Breast epithelium (tissue), 3 donors: ENCODE measurements around the gene SETDB2.

ENCODE experiments used
- POLR2A ChIP-seq: fragments of 450-650 bp; IDR thresholded peaks from one replicate; pipeline ENCODE4 v1.6.1; 2016; ENCODE audit warnings: antibody characterized with exemption, mild to moderate bottlenecking, moderate library complexity
- POLR2AphosphoS5 ChIP-seq, 3 donors: sonication (generic); formaldehyde crosslinking; IDR thresholded peaks; one replicate each; pipeline ENCODE4 v1.6.1; 2017; ENCODE audit warnings: antibody characterized with exemption in 3 of 3
- TF ChIP-seq, protein P1 (sequence below), 3 donors: fragments of 450-650 bp; IDR thresholded peaks; one replicate each; pipeline ENCODE4 v1.5.1; 2016 to 2017; ENCODE audit warnings: antibody characterized with exemption in 3 of 3, mild to moderate bottlenecking in 3 of 3, moderate library complexity in 3 of 3

DNA sequence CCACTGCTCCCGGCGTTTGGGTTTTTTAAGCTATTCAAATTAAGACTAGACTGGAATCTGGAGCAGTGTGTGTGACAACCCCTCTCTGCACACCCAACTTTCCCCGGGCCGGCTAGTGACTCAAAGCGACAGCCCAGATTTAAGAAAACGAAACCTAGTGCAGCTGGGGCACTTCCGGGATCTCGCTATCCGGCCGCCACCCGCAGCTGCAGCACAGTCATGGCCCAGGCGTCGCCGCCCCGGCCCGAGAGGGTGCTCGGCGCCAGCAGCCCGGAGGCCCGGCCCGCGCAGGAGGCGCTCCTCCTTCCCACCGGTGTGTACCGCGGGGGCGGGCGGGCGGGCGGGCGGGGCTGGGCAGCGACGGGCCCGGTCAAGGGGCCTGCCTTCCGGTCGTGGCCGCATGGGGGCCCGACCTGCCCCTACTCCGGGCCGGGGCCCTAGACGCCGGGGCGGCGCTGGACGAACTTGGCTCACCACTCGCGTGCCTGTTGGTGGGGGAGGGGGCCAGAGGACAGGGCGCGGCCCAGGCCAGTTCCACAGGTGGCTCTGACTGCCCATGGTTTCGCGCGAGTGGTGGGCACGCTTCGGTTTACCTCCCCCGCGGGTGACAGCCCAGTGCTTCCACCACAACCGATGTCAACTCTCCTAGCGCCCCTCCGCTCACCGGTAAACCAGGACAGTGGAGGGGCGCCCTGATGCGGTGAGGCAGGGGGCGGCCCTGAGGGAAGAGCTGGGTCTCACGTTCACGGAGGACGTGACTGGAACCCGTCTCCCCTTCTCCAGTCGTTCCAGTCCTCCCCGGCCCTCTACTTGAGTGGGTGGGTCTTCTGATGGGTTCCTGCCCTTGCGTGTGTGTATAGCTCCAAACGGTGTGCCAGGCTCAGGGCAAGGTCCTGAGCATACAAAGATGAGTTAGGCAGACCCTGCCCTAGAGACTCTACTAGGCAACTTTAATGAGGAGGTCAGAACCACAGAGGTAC, 52.0 kb downstream of the SETDB2 start, which contains the start of gene PHF11:
- TF ChIP-seq POLR2AphosphoS5 (IDR thresholded peaks at IDR 0.05) (peak in 2 of 3 donors; percentile 32 to 52), POLR2A (no peak)
- TF ChIP-seq, protein P1, sequence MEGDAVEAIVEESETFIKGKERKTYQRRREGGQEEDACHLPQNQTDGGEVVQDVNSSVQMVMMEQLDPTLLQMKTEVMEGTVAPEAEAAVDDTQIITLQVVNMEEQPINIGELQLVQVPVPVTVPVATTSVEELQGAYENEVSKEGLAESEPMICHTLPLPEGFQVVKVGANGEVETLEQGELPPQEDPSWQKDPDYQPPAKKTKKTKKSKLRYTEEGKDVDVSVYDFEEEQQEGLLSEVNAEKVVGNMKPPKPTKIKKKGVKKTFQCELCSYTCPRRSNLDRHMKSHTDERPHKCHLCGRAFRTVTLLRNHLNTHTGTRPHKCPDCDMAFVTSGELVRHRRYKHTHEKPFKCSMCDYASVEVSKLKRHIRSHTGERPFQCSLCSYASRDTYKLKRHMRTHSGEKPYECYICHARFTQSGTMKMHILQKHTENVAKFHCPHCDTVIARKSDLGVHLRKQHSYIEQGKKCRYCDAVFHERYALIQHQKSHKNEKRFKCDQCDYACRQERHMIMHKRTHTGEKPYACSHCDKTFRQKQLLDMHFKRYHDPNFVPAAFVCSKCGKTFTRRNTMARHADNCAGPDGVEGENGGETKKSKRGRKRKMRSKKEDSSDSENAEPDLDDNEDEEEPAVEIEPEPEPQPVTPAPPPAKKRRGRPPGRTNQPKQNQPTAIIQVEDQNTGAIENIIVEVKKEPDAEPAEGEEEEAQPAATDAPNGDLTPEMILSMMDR (IDR thresholded peaks at IDR 0.05): no peak
